ENCODE data around the gene TFRC.
"Not testable (repeated sequence)": the region's sequence is repeated elsewhere in the genome, so short reads cannot be mapped to it uniquely, and the experiment has no call there.

The TFRC gene

GRCh38 chr3:196022499-196022878 lies 59.4 kb downstream of the TFRC start:
- H3K4me1 ChIP-seq (ENCODE audit: control insufficient read depth, insufficient read depth, low read length); H3K27me3 ChIP-seq (ENCODE audit: control insufficient read depth, insufficient read depth, low read length, poor library complexity, severe bottlenecking); H3K36me3 ChIP-seq (ENCODE audit: control insufficient read depth, insufficient read depth, low read length); H3K4me3 ChIP-seq (ENCODE audit: insufficient read depth, low read depth, low read length); H3K27ac ChIP-seq (ENCODE audit: insufficient read depth, low read depth, low read length, poor library complexity, severe bottlenecking); H3K9me3 ChIP-seq (ENCODE audit: control insufficient read depth, low read length): not testable (repeated sequence)
- 87 to 90% methylated on average over 8 of the region's 8 CpGs for WGBS, 2 experiments

- Histone ChIP-seq H3K36me3 (ENCODE audit: control insufficient read depth, insufficient read depth, low read length) (no peaks in the 10 kb centered on the region), H3K9me3 (ENCODE audit: control insufficient read depth, low read length) (no peaks in the 10 kb centered on the region), H3K4me1 (ENCODE audit: control insufficient read depth, insufficient read depth, low read length) (no peaks in the 10 kb centered on the region), H3K27ac (ENCODE audit: insufficient read depth, low read depth, low read length, poor library complexity, severe bottlenecking) (no peak overlapping the region), H3K27me3 (ENCODE audit: control insufficient read depth, insufficient read depth, low read length, poor library complexity, severe bottlenecking) (no peaks in the 10 kb centered on the region), H3K4me3 (ENCODE audit: insufficient read depth, low read depth, low read length) (no peak overlapping the region)
- 87 to 88% methylated on average over 3 of the region's 3 CpGs for WGBS, 2 experiments
These were observed 61.5 kb downstream of the TFRC start for GRCh38 chr3:196020373-196020772.

- not testable (repeated sequence) for H3K36me3 ChIP-seq (ENCODE audit: control insufficient read depth, insufficient read depth, low read length); H3K9me3 ChIP-seq (ENCODE audit: control insufficient read depth, low read length); H3K4me3 ChIP-seq (ENCODE audit: insufficient read depth, low read depth, low read length); H3K4me1 ChIP-seq (ENCODE audit: control insufficient read depth, insufficient read depth, low read length); H3K27ac ChIP-seq (ENCODE audit: insufficient read depth, low read depth, low read length, poor library complexity, severe bottlenecking); H3K27me3 ChIP-seq (ENCODE audit: control insufficient read depth, insufficient read depth, low read length, poor library complexity, severe bottlenecking)
- 89 to 91% methylated on average over 12 of the region's 12 CpGs for WGBS, 2 experiments
These were observed 62.3 kb downstream of the TFRC start for GRCh38 chr3:196019576-196019975.

- not testable (repeated sequence) for H3K36me3 ChIP-seq (ENCODE audit: control insufficient read depth, insufficient read depth, low read length); H3K27ac ChIP-seq (ENCODE audit: insufficient read depth, low read depth, low read length, poor library complexity, severe bottlenecking); H3K9me3 ChIP-seq (ENCODE audit: control insufficient read depth, low read length); H3K27me3 ChIP-seq (ENCODE audit: control insufficient read depth, insufficient read depth, low read length, poor library complexity, severe bottlenecking); H3K4me3 ChIP-seq (ENCODE audit: insufficient read depth, low read depth, low read length); H3K4me1 ChIP-seq (ENCODE audit: control insufficient read depth, insufficient read depth, low read length)
- WGBS, 2 experiments, result 89 to 92% methylated on average over 4 to 5 of the region's 5 CpGs
These were observed 63.7 kb downstream of the TFRC start for GRCh38 chr3:196018159-196018558.

GRCh38 chr3:196016485-196016884 lies 65.4 kb downstream of the TFRC start:
- no peaks in the 10 kb centered on the region for H3K9me3 ChIP-seq (ENCODE audit: control insufficient read depth, low read length)
- H3K4me1 ChIP-seq (ENCODE audit: control insufficient read depth, insufficient read depth, low read length), result no peaks in the 10 kb centered on the region
- H3K27me3 ChIP-seq (ENCODE audit: control insufficient read depth, insufficient read depth, low read length, poor library complexity, severe bottlenecking), result no peaks in the 10 kb centered on the region
- 72 to 74% methylated on average over 2 of the region's 2 CpGs for WGBS, 2 experiments
- H3K27ac ChIP-seq (ENCODE audit: insufficient read depth, low read depth, low read length, poor library complexity, severe bottlenecking), result no peak overlapping the region
- no peak overlapping the region for H3K4me3 ChIP-seq (ENCODE audit: insufficient read depth, low read depth, low read length)
- H3K36me3 ChIP-seq (ENCODE audit: control insufficient read depth, insufficient read depth, low read length), result no peaks in the 10 kb centered on the region

GRCh38 chr3:196016059-196016458 lies 65.8 kb downstream of the TFRC start:
- H3K36me3 ChIP-seq (ENCODE audit: control insufficient read depth, insufficient read depth, low read length), result no peaks in the 10 kb centered on the region
- WGBS, 2 experiments, result 100% methylated on average over 1 of the region's 1 CpG; no CpG with 5 or more reads in 1 of the 2 experiments

GRCh38 chr3:196013587-196014487 lies 68.1 kb downstream of the TFRC start:
- no peak overlapping the region for H3K27ac ChIP-seq (ENCODE audit: insufficient read depth, low read depth, low read length, poor library complexity, severe bottlenecking)

More at GRCh38 chr3:196016059-196016458, 65.8 kb downstream of the TFRC start:
- no peaks in the 10 kb centered on the region for H3K27me3 ChIP-seq (ENCODE audit: control insufficient read depth, insufficient read depth, low read length, poor library complexity, severe bottlenecking)
- no peak overlapping the region for H3K27ac ChIP-seq (ENCODE audit: insufficient read depth, low read depth, low read length, poor library complexity, severe bottlenecking)
- H3K4me1 ChIP-seq (ENCODE audit: control insufficient read depth, insufficient read depth, low read length), result no peaks in the 10 kb centered on the region
- H3K4me3 ChIP-seq (ENCODE audit: insufficient read depth, low read depth, low read length), result no peak overlapping the region
- no peaks in the 10 kb centered on the region for H3K9me3 ChIP-seq (ENCODE audit: control insufficient read depth, low read length)

GRCh38 chr3:196012941-196013476 lies 68.9 kb downstream of the TFRC start:
- Histone ChIP-seq H3K4me1 (ENCODE audit: control insufficient read depth, insufficient read depth, low read length) (no peaks in the 10 kb centered on the region), H3K27ac (ENCODE audit: insufficient read depth, low read depth, low read length, poor library complexity, severe bottlenecking) (no peak overlapping the region), H3K27me3 (ENCODE audit: control insufficient read depth, insufficient read depth, low read length, poor library complexity, severe bottlenecking) (no peaks in the 10 kb centered on the region), H3K9me3 (ENCODE audit: control insufficient read depth, low read length) (no peaks in the 10 kb centered on the region), H3K4me3 (ENCODE audit: insufficient read depth, low read depth, low read length) (no peak overlapping the region), H3K36me3 (ENCODE audit: control insufficient read depth, insufficient read depth, low read length) (no peaks in the 10 kb centered on the region)
- WGBS, 2 experiments, result 91 to 92% methylated on average over 15 of the region's 15 CpGs

More at GRCh38 chr3:196013587-196014487, 68.1 kb downstream of the TFRC start:
- Histone ChIP-seq H3K4me3 (ENCODE audit: insufficient read depth, low read depth, low read length) (no peak overlapping the region), H3K4me1 (ENCODE audit: control insufficient read depth, insufficient read depth, low read length) (no peaks in the 10 kb centered on the region), H3K9me3 (ENCODE audit: control insufficient read depth, low read length) (no peaks in the 10 kb centered on the region), H3K36me3 (ENCODE audit: control insufficient read depth, insufficient read depth, low read length) (no peaks in the 10 kb centered on the region), H3K27me3 (ENCODE audit: control insufficient read depth, insufficient read depth, low read length, poor library complexity, severe bottlenecking) (no peaks in the 10 kb centered on the region)
- 94 to 95% methylated on average over 15 of the region's 15 CpGs for WGBS, 2 experiments

- Histone ChIP-seq H3K4me3 (ENCODE audit: insufficient read depth, low read depth, low read length) (no peak overlapping the region), H3K27me3 (ENCODE audit: control insufficient read depth, insufficient read depth, low read length, poor library complexity, severe bottlenecking) (no peaks in the 10 kb centered on the region), H3K36me3 (ENCODE audit: control insufficient read depth, insufficient read depth, low read length) (no peaks in the 10 kb centered on the region), H3K27ac (ENCODE audit: insufficient read depth, low read depth, low read length, poor library complexity, severe bottlenecking) (no peak overlapping the region), H3K4me1 (ENCODE audit: control insufficient read depth, insufficient read depth, low read length) (no peaks in the 10 kb centered on the region), H3K9me3 (ENCODE audit: control insufficient read depth, low read length) (no peaks in the 10 kb centered on the region)
- WGBS, 2 experiments, result 75 to 76% methylated on average over 4 of the region's 4 CpGs
These were observed 69.4 kb downstream of the TFRC start for GRCh38 chr3:196012481-196012880.

GRCh38 chr3:196009456-196009855 lies 72.4 kb downstream of the TFRC start:
- Histone ChIP-seq H3K36me3 (ENCODE audit: control insufficient read depth, insufficient read depth, low read length) (no peaks in the 10 kb centered on the region), H3K27ac (ENCODE audit: insufficient read depth, low read depth, low read length, poor library complexity, severe bottlenecking) (no peak overlapping the region), H3K4me1 (ENCODE audit: control insufficient read depth, insufficient read depth, low read length) (no peaks in the 10 kb centered on the region), H3K27me3 (ENCODE audit: control insufficient read depth, insufficient read depth, low read length, poor library complexity, severe bottlenecking) (no peaks in the 10 kb centered on the region), H3K4me3 (ENCODE audit: insufficient read depth, low read depth, low read length) (no peak overlapping the region), H3K9me3 (ENCODE audit: control insufficient read depth, low read length) (no peaks in the 10 kb centered on the region)
- WGBS, 2 experiments, result 88 to 92% methylated on average over 5 of the region's 5 CpGs
